ENCODE results near the gene SAMD1.

Gene SAMD1

GRCh38 chr19:14118165-14119051 is 27.9 kb upstream of the SAMD1 start:
- H3K9ac ChIP-seq (ENCODE audit: low read length), result peak overlapping the region; percentile 68
- H4K20me1 ChIP-seq (ENCODE audit: insufficient read depth, low read length), result no peaks in the 10 kb centered on the region; the same call in 1 of the 2 replicates
- peak overlapping the region; percentile 94 for H3K4me2 ChIP-seq (ENCODE audit: low read length)
- peaks cover 7% of the 10 kb centered on the region for H3K36me3 ChIP-seq (replicated peaks; ENCODE audit: low read depth, low read length)
- no peak overlapping the region for H2AFZ ChIP-seq (ENCODE audit: low read depth, low read length)
- no peaks in the 10 kb centered on the region for H3K9me3 ChIP-seq (ENCODE audit: insufficient read depth, low read length)
- TF ChIP-seq EZH2phosphoT487 (IDR thresholded peaks at IDR 0.05; ENCODE audit: low read depth) (no peak), CTCF (IDR thresholded peaks at IDR 0.05; ENCODE audit: low read depth, low read length) (no peak)
- H3K4me1 ChIP-seq (ENCODE audit: low read length), result peaks cover 28% of the 10 kb centered on the region
- peaks cover 4% of the 10 kb centered on the region for H3K79me2 ChIP-seq (ENCODE audit: low read length)
- H3K4me3 ChIP-seq (ENCODE audit: low read length), result peak overlapping the region; percentile 82
- H3K27me3 ChIP-seq (ENCODE audit: low read depth, low read length), result no peaks in the 10 kb centered on the region
- H3K27ac ChIP-seq (ENCODE audit: low read length), result no peak overlapping the region

- Histone ChIP-seq H4K20me1 (ENCODE audit: insufficient read depth, low read length) (no peaks in the 10 kb centered on the region), H3K9ac (ENCODE audit: low read length) (peak within 1 kb of the TSS; percentile 73), H3K27ac (ENCODE audit: low read length) (no peak within 1 kb of the TSS), H3K4me2 (ENCODE audit: low read length) (peak within 1 kb of the TSS; percentile 94), H3K4me1 (ENCODE audit: low read length) (peaks cover 34% of the 10 kb centered on the region), H3K27me3 (ENCODE audit: low read depth, low read length) (no peaks in the 10 kb centered on the region), H2AFZ (ENCODE audit: low read depth, low read length) (no peak within 1 kb of the TSS), H3K4me3 (ENCODE audit: low read length) (peak within 1 kb of the TSS; percentile 97), H3K79me2 (ENCODE audit: low read length) (peaks cover 10% of the 10 kb centered on the region), H3K9me3 (ENCODE audit: insufficient read depth, low read length) (no peaks in the 10 kb centered on the region), H3K36me3 (replicated peaks; ENCODE audit: low read depth, low read length) (peaks cover 4% of the 10 kb centered on the region)
- TF ChIP-seq CTCF (IDR thresholded peaks at IDR 0.05; ENCODE audit: low read depth, low read length) (no peak), EZH2phosphoT487 (IDR thresholded peaks at IDR 0.05; ENCODE audit: low read depth) (no peak)
These were observed 27.2 kb upstream of the SAMD1 start, which contains the start of gene PRKACA for GRCh38 chr19:14117668-14118164. Gene PRKACA, minus strand, starts transcription at chr19:14117762. Its CDS starts 215 bp downstream, at chr19:14117547.

GRCh38 chr19:14116918-14117578 is 26.5 kb upstream of the SAMD1 start:
- Histone ChIP-seq H3K4me1 (ENCODE audit: low read length) (peaks cover 34% of the 10 kb centered on the region), H3K4me2 (ENCODE audit: low read length) (peak overlapping the region; percentile 92), H3K27me3 (ENCODE audit: low read depth, low read length) (no peaks in the 10 kb centered on the region), H2AFZ (ENCODE audit: low read depth, low read length) (no peak overlapping the region), H3K27ac (ENCODE audit: low read length) (no peak overlapping the region), H3K9me3 (ENCODE audit: insufficient read depth, low read length) (no peaks in the 10 kb centered on the region), H3K4me3 (ENCODE audit: low read length) (peak overlapping the region; percentile 97), H3K79me2 (ENCODE audit: low read length) (peaks cover 10% of the 10 kb centered on the region), H4K20me1 (ENCODE audit: insufficient read depth, low read length) (no peaks in the 10 kb centered on the region), H3K9ac (ENCODE audit: low read length) (peak overlapping the region; percentile 73), H3K36me3 (replicated peaks; ENCODE audit: low read depth, low read length) (peaks cover 2% of the 10 kb centered on the region)
- TF ChIP-seq CTCF (IDR thresholded peaks at IDR 0.05; ENCODE audit: low read depth, low read length) (no peak), EZH2phosphoT487 (IDR thresholded peaks at IDR 0.05; ENCODE audit: low read depth) (no peak)

- no peak overlapping the region for H3K27ac ChIP-seq (ENCODE audit: low read length)
- H3K4me2 ChIP-seq (ENCODE audit: low read length), result peak overlapping the region; percentile 92
- peaks cover 10% of the 10 kb centered on the region for H3K79me2 ChIP-seq (ENCODE audit: low read length)
- peaks cover 34% of the 10 kb centered on the region for H3K4me1 ChIP-seq (ENCODE audit: low read length)
- TF ChIP-seq CTCF (IDR thresholded peaks at IDR 0.05; ENCODE audit: low read depth, low read length) (no peak), EZH2phosphoT487 (IDR thresholded peaks at IDR 0.05; ENCODE audit: low read depth) (no peak)
- H2AFZ ChIP-seq (ENCODE audit: low read depth, low read length), result no peak overlapping the region
- H3K4me3 ChIP-seq (ENCODE audit: low read length), result peak overlapping the region; percentile 97
- no peaks in the 10 kb centered on the region for H3K27me3 ChIP-seq (ENCODE audit: low read depth, low read length)
- H3K9me3 ChIP-seq (ENCODE audit: insufficient read depth, low read length), result no peaks in the 10 kb centered on the region
- no peaks in the 10 kb centered on the region for H4K20me1 ChIP-seq (ENCODE audit: insufficient read depth, low read length)
- peaks cover 2% of the 10 kb centered on the region for H3K36me3 ChIP-seq (replicated peaks; ENCODE audit: low read depth, low read length)
- peak overlapping the region; percentile 73 for H3K9ac ChIP-seq (ENCODE audit: low read length)
These were observed 26.0 kb upstream of the SAMD1 start for GRCh38 chr19:14116525-14116917.
